ENCODE measurements around the gene SPRR4.
A peak's percentile ranks its signal among the peaks of the same experiment; 100 is the strongest.

The SPRR4 gene, protein sequence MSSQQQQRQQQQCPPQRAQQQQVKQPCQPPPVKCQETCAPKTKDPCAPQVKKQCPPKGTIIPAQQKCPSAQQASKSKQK

DNA sequence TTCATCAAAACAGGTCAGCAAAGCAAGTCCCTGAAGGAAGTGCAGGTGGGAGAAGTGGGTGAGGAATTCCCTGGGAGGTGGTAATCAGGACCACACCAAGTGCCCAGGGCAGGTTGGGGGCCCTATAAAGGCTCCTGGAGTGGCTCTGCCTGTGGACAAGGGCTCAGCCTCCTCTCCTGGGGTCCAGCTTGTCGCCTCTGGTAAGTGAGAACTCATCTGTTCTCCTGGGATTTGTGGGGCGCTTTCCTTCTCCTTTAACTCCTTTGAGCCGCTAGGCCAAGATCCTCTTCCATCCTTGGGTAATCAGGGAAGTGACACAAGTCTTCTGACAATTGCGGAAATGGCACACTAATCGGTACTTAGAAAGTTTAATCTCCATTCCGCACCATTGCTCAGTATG, at the start of gene SPRR4:
Gene SPRR4, plus strand, starts transcription at position 154 of the 400 bp plus-strand sequence. CDS start 1,243 bp downstream, outside the sequence.
- DNase-seq (ENCODE audit: low read depth) = no peak
- no peak within 1 kb of the TSS for H3K4me3 ChIP-seq (ENCODE audit: low read depth, low read length)
- TF ChIP-seq, protein P1, sequence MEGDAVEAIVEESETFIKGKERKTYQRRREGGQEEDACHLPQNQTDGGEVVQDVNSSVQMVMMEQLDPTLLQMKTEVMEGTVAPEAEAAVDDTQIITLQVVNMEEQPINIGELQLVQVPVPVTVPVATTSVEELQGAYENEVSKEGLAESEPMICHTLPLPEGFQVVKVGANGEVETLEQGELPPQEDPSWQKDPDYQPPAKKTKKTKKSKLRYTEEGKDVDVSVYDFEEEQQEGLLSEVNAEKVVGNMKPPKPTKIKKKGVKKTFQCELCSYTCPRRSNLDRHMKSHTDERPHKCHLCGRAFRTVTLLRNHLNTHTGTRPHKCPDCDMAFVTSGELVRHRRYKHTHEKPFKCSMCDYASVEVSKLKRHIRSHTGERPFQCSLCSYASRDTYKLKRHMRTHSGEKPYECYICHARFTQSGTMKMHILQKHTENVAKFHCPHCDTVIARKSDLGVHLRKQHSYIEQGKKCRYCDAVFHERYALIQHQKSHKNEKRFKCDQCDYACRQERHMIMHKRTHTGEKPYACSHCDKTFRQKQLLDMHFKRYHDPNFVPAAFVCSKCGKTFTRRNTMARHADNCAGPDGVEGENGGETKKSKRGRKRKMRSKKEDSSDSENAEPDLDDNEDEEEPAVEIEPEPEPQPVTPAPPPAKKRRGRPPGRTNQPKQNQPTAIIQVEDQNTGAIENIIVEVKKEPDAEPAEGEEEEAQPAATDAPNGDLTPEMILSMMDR (IDR thresholded peaks at IDR 0.05; ENCODE audit: control insufficient read depth, extremely low read depth, insufficient read depth) = no peak

- TF ChIP-seq, protein P1 (IDR thresholded peaks at IDR 0.05; ENCODE audit: control insufficient read depth, extremely low read depth, insufficient read depth) = no peak
- no peak for DNase-seq (ENCODE audit: low read depth)
- H3K4me3 ChIP-seq (ENCODE audit: low read depth, low read length) = no peak overlapping the region
These were observed 46.3 kb upstream of the SPRR4 start for GRCh38 chr1:152924191-152924590.

DNA sequence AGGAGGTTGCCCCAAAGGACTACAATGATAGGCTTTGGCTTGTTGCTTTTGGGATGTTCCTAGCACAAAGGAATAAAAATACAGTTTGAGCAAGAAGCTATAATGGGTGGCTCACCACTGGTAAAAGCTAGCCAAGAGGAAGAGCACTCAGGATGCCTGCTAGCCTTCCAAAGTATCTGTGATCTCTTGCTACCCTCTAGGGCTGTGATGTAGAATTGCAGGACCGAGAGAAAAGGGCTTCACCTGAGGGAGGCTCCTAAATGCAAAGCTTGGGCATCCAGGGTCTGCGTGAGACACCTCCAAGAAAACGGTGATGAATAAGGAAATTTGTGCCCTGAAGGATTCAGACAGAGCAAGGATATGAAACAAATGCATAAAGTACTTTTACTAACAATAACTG, 44.4 kb upstream of the SPRR4 start:
- DNase-seq (ENCODE audit: low read depth) = peak; percentile 13
- no peak overlapping the region for H3K4me3 ChIP-seq (ENCODE audit: low read depth, low read length)
- TF ChIP-seq, protein P1 (IDR thresholded peaks at IDR 0.05; ENCODE audit: control insufficient read depth, extremely low read depth, insufficient read depth) = peak; percentile 72

DNA sequence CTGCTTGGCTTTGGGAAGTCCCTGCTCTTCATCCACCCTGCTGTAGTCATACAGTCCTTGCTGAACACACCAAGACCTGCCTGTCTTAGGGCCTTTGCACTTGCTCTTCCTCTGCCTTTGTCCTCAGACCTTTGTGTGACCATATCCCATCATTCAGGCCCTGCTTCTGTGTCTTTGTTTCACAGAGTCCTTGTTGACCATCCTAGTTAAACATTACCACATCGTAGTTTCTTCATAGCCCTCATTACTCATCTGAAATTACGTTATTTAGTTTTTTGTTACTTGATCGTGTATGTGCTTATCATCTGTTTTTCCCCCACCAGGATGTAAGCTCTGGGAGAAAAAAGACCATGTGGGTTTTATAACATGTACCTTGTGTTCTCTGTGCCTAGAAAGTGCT, 41.8 kb upstream of the SPRR4 start:
- H3K4me3 ChIP-seq (ENCODE audit: low read depth, low read length) = no peak overlapping the region
- TF ChIP-seq, protein P1 (IDR thresholded peaks at IDR 0.05; ENCODE audit: control insufficient read depth, extremely low read depth, insufficient read depth) = no peak
- DNase-seq (ENCODE audit: low read depth) = no peak

DNA sequence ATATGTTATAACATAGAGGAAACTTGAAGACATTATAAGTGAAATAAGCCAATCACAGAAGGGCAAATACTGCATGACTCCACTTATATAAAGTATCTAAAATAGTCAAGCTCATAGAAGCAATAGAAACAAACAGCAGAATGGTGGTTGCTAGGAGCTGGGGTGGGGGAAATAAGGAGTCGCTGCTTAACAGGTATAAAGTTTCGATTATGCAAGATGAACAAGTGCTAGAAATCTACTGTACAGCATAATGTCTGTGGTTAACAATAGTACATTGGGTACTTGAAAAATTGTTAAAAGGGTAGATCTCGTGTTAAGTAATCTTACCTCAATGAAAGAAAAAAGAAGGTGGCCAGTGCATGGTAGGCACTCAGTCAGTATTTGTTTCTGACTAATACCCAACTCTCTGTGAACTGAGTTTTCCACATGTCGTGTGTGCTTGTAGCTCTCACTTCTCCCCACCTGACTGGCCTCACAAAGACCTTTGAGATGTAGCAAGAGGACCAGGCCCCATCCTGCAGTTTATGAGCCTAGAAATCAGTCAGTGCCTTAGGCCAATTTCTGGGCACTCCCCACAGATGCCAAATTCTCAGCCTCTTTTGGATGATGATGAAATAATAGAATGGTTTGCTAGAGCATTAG, 38.2 kb upstream of the SPRR4 start:
- TF ChIP-seq, protein P1 (IDR thresholded peaks at IDR 0.05; ENCODE audit: control insufficient read depth, extremely low read depth, insufficient read depth) = no peak
- DNase-seq (ENCODE audit: low read depth) = no peak
- no peak overlapping the region for H3K4me3 ChIP-seq (ENCODE audit: low read depth, low read length)

DNA sequence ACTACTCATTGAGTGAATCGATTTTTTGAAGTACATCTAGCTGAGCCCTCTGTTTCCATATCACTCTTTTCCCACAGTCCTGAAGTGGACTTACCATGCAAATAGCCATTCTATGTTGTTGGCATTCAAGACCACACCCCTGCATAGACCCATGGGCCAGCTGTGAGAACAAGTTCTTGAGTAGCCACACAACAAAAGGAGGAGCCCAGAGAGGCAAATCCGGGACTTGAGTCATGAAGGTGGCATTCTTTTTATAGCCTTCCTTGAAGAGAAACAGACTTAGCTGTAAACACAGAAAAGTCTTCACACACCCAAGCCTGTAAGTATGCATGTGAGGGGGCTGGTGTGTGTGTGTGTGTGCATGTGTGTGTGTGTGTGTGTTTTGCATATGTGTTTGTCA, 37.3 kb upstream of the SPRR4 start:
- TF ChIP-seq, protein P1 (IDR thresholded peaks at IDR 0.05; ENCODE audit: control insufficient read depth, extremely low read depth, insufficient read depth) = no peak
- H3K4me3 ChIP-seq (ENCODE audit: low read depth, low read length) = no peak overlapping the region
- DNase-seq (ENCODE audit: low read depth) = no peak

DNA sequence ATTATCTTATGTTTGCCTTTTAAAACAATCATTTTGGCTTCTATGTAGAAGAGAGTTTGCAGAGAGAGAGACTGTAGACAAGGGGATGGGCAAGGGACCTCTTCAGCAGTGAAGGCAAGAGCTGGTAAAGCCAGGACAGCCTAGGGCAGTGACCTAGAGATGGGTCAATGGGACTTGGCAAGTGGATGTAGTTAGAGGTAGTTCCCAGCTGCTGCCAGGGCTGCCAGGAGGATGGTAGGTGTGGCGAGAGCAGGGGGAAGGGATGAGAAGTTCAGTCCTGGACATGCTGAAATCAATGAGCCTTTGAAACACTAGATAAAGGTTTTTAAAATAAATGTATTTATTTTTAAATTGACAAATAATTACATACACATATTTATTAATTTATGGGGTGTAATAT, 29.8 kb upstream of the SPRR4 start:
- TF ChIP-seq, protein P1 (IDR thresholded peaks at IDR 0.05; ENCODE audit: control insufficient read depth, extremely low read depth, insufficient read depth) = no peak
- H3K4me3 ChIP-seq (ENCODE audit: low read depth, low read length) = no peak overlapping the region
- no peak for DNase-seq (ENCODE audit: low read depth)

Measured in LNCaP clone FGC (cell line).